GM21390 (cell line): ENCODE results near the gene SEPTIN3.

ENCODE experiments used
- ATAC-seq: cut with Tn5 transposase; IDR thresholded peaks from one replicate; pipeline ENCODE4 v1.9.1; 2021; ENCODE audit not compliant: unreplicated experiment

The SEPTIN3 gene

GRCh38 chr22:41974691-41975290, 5.5 kb downstream of the SEPTIN3 start:
- no peak for ATAC-seq

GRCh38 chr22:41975299-41976069, 6.2 kb downstream of the SEPTIN3 start:
- no peak for ATAC-seq

GRCh38 chr22:41976070-41976901, 7.0 kb downstream of the SEPTIN3 start:
- no peak for ATAC-seq

- ATAC-seq: no peak
Observed at GRCh38 chr22:41976961-41977566, 7.8 kb downstream of the SEPTIN3 start.

- ATAC-seq: no peak
Observed at GRCh38 chr22:41978732-41979131, 9.5 kb downstream of the SEPTIN3 start.

GRCh38 chr22:41979423-41980250, 10.4 kb downstream of the SEPTIN3 start:
- no peak for ATAC-seq

- no peak for ATAC-seq
Observed at GRCh38 chr22:41982865-41983264, 13.6 kb downstream of the SEPTIN3 start.

GRCh38 chr22:41983513-41984405, 14.5 kb downstream of the SEPTIN3 start:
- no peak for ATAC-seq

GRCh38 chr22:41987276-41987675, 18.0 kb downstream of the SEPTIN3 start:
- no peak for ATAC-seq

- no peak for ATAC-seq
Observed at GRCh38 chr22:41989246-41989645, 20.0 kb downstream of the SEPTIN3 start.

GRCh38 chr22:41991111-41991510, 21.9 kb downstream of the SEPTIN3 start:
- ATAC-seq: no peak

- no peak for ATAC-seq
Observed at GRCh38 chr22:41992496-41992895, 23.3 kb downstream of the SEPTIN3 start.

- no peak for ATAC-seq
Observed at GRCh38 chr22:41995211-41995610, 26.0 kb downstream of the SEPTIN3 start.

- no peak for ATAC-seq
Observed at GRCh38 chr22:41996826-41997225, 27.6 kb downstream of the SEPTIN3 start.

- ATAC-seq: peak; percentile 73
Observed at GRCh38 chr22:41998361-41999261, 29.4 kb downstream of the SEPTIN3 start, which contains the start of gene WBP2NL. TSS of gene WBP2NL (plus strand) at chr22:41998788. CDS start at chr22:41998819, 31 bp downstream.

GRCh38 chr22:42000466-42000865, 31.2 kb downstream of the SEPTIN3 start:
- no peak for ATAC-seq

- ATAC-seq: no peak
Observed at GRCh38 chr22:42001121-42001520, 31.9 kb downstream of the SEPTIN3 start.

GRCh38 chr22:42001706-42002105, 32.5 kb downstream of the SEPTIN3 start:
- ATAC-seq: no peak
